Germinal center (tissue), 1 donor: ENCODE results near the gene SLC6A1.

Source experiments
- DNase-seq: peaks from one replicate; pipeline ENCODE4 v3.0.0; 2012; ENCODE audit warnings: mixed read lengths, low spot score

SLC6A1 gene

GRCh38 chr3:11019116-11019819, 26.7 kb downstream of the SLC6A1 start:
- DNase-seq, result no peak

- no peak for DNase-seq
These were observed 28.2 kb downstream of the SLC6A1 start for GRCh38 chr3:11020764-11021163.

DNA sequence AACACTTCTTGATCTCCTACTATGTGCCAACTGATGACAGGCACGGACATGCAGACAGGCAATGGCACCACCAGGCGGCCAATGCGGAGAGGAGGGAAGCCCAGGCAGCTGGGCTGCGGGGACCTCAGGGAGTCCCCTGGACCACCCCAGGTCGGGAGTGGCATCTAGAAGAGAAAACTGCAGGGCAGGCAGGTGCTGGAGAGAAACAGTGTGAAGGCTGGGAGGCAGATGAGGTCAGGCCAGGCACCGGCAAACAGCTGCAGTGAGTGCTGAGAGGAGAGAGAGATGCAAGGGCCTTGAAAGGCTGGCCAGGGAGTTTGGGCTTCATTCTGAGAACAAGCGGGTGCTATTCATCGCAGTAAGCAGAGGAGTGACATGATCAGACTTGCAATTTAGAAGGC, 29.1 kb downstream of the SLC6A1 start:
- no peak for DNase-seq

DNA sequence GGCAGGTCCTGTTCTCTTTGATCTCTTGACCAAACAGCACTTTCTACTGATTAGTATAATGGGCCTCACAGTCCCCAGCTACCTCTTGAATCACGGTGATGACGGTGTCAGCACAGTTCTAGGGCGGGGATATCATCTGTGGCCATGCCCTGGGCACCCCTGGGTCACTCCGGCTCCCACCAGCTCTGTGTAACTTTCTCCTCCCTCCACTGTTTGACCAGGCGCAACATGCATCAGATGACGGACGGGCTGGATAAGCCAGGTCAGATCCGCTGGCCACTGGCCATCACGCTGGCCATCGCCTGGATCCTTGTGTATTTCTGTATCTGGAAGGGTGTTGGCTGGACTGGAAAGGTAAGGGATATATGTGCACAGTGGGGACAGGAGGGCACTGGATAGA, 29.6 kb downstream of the SLC6A1 start:
- DNase-seq, result no peak

DNA sequence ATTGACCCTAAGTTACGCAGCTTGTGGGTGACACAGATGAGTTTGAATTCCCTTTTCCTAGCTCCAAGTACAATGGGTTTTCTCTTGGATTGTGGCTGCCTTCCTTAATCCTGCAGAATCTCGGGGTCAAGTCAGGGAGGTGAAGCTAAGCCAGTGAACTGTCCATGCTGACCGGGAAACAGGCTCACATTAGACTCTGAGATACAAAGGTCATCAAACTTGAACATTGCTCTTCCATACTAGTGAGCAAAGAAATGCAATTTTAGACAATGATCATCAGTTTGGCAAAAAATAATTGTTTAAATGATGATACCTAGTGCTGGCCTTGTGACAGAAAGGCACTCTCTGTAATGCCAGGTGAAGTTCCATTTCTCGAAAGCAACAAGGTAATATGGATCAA, 31.6 kb downstream of the SLC6A1 start:
- DNase-seq, result no peak

- DNase-seq, result no peak
These were observed 37.4 kb downstream of the SLC6A1 start for GRCh38 chr3:11029948-11030347.

DNA sequence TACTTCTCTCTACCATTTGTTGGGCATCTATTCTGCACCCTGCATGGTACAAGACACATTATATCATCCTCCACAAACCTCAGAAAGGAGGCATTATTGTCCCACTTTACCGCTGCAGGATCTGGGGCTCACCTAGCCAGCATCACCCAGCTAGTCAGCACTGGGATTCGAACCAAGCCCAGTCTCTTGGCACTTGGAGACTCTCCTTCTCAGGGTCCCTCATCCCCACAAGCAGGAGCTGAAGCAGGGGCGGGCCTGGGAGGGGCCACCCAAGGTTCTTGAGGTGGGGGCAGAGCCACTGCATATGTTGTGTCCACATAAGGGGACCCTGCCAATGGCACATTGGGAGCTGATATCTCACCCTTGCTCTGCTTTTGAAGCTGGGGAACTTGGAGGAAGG, 41.3 kb downstream of the SLC6A1 start:
- DNase-seq, result no peak

DNA sequence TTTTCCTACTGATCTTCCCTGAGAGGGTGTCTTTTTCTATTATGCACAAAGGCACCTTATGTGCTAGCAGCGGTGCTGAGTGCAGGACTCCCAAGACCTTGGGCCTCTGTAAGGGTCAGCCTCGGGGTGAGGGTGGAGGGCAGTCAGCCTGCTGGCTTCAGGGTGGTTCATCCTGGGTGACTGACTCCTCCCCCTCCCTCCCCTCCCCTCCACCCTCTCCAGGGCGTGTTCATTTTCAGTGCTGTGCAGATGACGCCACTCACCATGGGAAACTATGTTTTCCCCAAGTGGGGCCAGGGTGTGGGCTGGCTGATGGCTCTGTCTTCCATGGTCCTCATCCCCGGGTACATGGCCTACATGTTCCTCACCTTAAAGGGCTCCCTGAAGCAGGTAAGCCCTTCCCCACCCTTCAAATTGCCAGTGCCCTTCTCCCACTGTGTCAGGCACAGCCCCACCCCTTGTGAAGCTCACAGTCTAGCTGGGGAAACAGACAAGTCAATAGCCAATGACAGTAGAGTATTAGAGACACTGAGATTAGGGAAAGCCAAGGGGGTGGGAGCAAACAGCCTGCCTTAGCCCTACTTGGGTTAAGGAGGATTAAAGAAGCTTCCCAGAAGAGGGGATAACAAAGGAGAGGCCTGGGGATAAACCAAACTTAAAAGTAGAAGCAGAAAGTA, 41.9 kb downstream of the SLC6A1 start:
- DNase-seq, result no peak

DNA sequence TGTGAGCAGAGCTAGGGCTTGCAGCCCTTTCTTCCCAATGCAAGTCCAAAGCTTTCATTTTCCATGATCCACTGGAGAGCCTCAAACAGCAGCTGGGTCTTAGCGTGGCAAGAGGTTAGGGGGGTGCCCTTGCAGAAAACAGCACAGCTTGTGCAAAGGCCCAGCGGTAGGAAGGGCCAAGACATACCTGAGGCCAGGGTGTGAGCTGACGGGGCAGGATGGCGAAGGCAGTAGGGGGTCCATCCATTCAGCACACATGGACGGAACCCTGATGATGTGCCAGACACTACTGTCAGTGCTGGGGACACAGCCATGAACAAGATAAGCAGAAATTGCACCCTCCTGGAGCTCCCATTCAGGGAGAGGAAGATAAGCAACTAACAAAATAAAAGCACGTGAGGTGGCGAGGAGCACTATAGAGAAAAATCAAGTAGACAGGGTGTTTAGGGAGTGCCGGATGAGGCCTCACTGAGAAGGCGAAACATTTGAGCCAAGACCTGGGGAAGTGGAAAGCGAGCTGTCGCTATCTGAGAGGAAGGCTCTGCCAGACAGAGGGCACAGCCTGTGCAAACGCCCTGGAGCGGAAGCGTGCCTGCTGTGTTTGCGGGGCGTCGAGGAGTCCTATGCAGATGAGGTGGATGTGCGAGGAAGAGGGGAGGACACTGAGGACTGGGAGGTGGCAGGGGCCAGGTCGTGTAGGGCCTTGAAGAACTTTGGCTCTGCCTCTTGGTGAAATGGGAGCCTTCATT, 43.4 kb downstream of the SLC6A1 start:
- DNase-seq, result no peak

- no peak for DNase-seq
These were observed 44.8 kb downstream of the SLC6A1 start for GRCh38 chr3:11037241-11037873.

DNA sequence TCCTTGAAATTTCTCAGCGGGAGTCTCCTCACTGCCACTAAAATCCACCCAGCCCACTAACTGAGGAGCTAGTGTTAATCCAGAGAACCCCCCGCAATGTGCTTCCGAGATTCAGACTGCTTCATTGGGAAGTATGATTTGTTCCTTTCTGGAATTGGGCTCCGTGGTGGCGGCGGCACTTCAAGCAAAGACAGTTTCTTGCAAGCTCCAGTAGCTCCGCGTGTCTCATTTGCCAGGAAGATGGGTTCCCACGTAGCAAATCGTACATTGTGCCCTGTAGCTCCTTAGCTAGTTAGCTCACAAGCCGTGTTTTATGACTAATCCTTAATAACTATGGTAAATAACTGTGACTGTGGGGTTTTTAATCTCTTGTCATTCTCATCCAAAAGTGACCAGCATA, 45.4 kb downstream of the SLC6A1 start:
- no peak for DNase-seq

DNA sequence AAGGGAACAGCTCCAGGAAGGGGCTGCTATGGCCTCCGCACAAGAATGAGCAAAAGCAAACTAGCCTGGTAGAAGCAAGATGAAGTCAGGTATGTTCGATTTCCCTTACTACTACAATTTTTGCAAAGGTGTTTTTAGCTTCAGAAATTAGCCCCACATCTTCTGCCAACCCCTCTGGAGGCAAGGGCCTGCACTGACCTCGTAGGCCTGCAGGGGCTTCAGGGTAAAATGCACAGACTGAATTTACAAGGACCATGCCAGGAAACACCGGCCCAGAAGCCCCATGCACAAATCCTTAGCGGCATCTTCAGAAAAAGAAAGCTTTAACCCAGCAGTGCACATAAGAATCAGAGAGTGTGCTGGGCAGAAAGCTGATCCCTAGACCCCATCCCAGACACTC, 53.0 kb downstream of the SLC6A1 start:
- no peak for DNase-seq

DNA sequence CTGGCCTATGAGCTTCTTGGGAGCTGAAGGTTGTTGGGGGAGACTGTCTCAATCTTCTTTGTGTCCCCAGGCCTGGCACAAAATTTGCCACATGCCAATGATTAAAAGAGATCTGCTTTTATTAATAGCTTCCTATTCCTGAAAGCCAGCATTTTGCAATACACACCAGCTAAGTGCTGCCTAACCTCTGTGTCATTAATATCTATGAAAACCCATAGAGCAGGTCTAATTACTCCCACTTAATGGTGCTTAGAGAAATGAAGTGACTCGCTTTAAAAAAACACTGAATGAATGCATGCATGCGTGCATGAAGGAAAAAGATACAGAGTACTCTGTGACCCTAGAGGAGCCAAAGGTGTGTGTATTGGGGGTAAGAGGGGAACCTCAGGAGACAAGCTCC, 55.0 kb downstream of the SLC6A1 start:
- no peak for DNase-seq

DNA sequence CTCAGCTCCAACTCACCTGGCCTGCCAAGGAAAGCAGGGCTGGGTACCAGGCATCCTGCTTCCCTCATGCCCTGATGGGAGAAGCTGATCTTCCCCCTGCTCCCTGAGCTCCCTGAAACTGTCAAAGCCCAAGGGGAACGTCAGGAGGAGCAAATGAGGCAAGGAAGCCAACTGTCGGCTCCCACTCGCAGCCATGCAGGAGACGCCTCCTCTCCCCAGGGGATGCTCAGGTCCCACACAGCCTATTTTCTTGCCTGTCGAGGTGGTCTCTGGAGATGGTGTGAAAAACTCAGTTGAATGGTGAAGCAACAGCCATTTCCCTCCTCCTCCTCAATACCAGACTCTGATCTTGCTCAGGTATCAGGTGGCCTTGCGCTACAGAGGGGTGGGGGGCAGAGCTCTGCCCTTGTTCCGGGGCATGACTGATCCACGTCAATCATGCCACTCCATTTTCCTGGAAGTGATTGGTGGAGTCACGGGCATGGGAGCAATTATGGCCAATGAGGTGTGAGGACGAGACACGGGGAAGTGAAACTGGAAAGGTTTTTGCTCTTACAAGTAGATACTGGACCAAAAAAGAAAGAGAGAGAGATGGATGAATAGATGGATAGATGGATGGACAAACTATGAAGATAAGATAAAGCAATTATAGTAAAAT, 58.2 kb downstream of the SLC6A1 start:
- DNase-seq, result no peak

- DNase-seq, result no peak
These were observed 61.5 kb downstream of the SLC6A1 start for GRCh38 chr3:11053926-11054503.

DNA sequence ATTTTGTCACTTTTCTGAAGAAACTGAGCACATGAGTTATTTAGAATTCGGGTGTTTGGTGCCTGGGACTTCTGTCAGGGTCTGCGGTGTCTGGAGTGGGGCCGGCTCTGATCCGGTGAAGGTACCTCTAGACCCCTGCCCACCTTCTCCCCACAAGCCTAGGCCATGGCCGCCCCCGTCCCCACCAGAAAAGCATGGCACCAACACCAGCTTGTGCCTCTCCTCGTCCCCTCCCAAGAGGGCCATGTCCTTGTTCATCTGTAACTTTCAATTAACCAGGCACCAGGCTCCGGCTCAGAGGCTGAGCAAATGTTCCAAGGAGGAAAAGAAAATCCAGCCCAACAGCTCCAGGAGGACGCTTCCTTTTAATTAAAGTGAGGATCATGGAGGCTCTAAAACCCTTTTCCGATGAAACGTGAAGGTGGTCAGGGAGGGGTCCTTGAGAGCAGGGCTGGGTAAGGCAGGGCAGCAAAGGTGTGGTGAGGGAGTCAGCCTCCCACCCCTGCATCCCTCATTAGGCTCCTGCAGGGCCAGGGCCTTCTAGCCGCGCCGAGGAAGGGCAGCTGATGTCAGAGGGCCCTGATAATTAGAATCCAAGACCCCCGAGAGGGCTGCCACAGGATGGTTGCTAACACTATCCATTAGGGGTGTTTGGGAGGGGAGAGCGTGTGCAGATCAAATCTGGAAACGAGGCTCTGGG, 62.3 kb downstream of the SLC6A1 start:
- no peak for DNase-seq

DNA sequence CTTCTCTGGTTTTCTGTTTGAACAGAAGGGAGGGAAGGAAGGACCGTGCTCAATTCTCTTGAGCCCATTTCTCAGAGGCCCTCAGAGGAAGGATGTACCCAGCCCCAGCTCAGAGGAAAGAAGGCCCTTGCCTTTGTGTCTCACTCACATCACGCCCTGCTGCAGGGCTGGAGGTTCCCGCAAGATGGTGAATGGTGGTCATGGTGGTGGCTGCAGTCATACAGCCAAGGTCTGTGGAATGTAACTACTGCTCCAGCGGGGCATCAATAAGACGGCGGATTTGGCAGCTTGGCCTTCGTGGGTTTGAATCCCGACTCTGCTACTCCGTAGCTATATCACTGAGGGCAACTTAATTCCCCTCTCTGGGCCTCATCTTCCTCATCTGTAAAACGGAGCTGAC, 62.9 kb downstream of the SLC6A1 start:
- DNase-seq, result no peak

DNA sequence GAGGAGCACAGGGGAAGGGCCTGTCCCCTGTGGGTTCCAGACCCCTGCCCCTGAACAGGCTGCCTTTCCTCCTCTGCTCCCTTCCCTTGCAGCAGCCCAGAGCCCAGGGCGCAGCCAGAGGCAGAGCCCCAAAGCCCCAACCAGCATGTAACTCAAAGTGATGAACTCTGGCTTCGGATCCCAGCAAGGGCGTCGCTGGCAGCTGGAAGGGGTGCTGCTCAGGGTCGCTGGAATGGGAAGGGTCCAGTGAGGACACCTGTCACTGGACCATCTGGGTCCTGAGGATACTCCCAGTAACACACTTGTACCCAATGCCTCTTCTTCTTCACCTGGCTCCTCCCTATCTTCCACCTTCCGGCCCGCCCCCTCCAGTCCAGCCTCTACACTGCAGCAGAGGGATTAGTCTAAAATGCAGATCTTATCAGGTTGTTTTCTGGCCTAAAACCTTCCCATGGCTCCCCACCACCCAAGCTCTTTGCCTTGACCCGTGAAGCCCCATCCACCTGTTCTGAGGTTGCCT, 64.0 kb downstream of the SLC6A1 start:
- DNase-seq, result no peak

DNA sequence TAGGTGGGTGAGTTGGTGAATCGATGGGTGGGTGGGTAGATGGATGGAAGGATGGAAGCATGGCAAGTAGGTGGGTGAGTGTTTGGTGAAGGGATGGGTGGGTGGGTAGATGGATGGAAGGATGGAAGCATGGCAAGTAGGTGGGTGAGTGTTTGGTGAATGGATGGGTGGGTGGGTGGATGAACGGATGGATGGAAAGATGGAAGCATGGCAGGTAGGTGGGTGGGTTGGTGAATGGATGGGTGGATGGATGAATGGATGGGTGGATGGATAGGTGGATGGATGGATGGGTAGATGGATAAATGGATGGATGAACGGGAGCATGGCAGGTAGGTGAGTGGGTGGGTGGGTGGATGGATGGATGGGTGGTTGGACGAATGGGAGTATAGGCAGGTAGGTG, 65.1 kb downstream of the SLC6A1 start:
- no peak for DNase-seq

- DNase-seq, result peak; percentile 25
These were observed 66.7 kb downstream of the SLC6A1 start for GRCh38 chr3:11059090-11059798.

GRCh38 chr3:11059799-11060115, 67.2 kb downstream of the SLC6A1 start:
- no peak for DNase-seq
